ENCODE results near the gene DLG2.

DNA sequence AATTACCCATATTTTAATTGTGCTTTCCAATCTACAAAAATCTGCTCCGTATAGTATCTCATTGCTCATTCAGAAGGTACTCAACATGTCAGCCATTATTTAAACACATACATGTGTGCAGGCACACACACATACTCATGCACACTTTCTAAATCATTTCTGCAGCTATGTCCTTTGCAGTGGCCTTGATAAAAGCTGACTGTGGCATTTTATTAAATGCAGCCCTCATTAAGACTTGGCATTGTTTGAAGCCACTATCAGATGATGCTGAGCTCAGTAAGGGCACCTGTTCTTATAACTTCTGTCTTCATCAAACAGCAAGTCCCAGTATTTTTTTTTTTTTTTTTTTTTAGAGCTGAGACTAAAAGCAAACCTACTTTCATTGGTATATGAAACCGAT is 1269.1 kb downstream of the DLG2 start:
- TF ChIP-seq, protein P1, sequence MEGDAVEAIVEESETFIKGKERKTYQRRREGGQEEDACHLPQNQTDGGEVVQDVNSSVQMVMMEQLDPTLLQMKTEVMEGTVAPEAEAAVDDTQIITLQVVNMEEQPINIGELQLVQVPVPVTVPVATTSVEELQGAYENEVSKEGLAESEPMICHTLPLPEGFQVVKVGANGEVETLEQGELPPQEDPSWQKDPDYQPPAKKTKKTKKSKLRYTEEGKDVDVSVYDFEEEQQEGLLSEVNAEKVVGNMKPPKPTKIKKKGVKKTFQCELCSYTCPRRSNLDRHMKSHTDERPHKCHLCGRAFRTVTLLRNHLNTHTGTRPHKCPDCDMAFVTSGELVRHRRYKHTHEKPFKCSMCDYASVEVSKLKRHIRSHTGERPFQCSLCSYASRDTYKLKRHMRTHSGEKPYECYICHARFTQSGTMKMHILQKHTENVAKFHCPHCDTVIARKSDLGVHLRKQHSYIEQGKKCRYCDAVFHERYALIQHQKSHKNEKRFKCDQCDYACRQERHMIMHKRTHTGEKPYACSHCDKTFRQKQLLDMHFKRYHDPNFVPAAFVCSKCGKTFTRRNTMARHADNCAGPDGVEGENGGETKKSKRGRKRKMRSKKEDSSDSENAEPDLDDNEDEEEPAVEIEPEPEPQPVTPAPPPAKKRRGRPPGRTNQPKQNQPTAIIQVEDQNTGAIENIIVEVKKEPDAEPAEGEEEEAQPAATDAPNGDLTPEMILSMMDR (IDR thresholded peaks at IDR 0.05): no peak
- TF ChIP-seq POLR2AphosphoS5 (IDR thresholded peaks at IDR 0.05): no peak
